IMR-90 (cell line): Measurements from ENCODE around the gene CLIC4. TPM values are rescaled to one million over a fixed set of nuclear protein-coding genes. Genes with fewer than 3 reads are reported as not detected.
A peak's percentile ranks its signal among the peaks of the same experiment; 100 is the strongest.

Experiments
- ATAC-seq: fragments of 200-7000 bp; cut with Tn5 transposase; 2 replicates; pipeline ENCODE4 v1.9.1; 2020; ENCODE audit warnings: low read depth, mild to moderate bottlenecking, moderate library complexity
- BruUV-seq: library from RNA; stranded (reverse); fragments of 400-500 nt; replicated peaks from 2 replicates; lab custom pipeline; 2021; lab: Mats Ljungman, UMichigan
- CTCF ChIA-PET: fragments of 300-600 bp; formaldehyde crosslinking; extraction: SDS; loops from one replicate; lab custom pipeline; 2021; ENCODE audit warnings: antibody characterized with exemption; lab: Yijun Ruan, JAX
- POLR2A ChIA-PET: fragments of 300-600 bp; sonication (Branson Sonifier 250); formaldehyde crosslinking; loops from one replicate; lab custom pipeline; 2022; ENCODE audit warnings: antibody characterized with exemption; ENCODE audit not compliant: unreplicated experiment; lab: Charles Lee
- DNase-seq: peaks from one replicate; pipeline ENCODE4 v3.0.0; 2013
- H2AFZ ChIP-seq: replicated peaks from 2 replicates; pipeline ENCODE3; 2013; ENCODE audit warnings: low read length, mild to moderate bottlenecking; ENCODE audit not compliant: poor library complexity
- H2AK5ac ChIP-seq: 2 replicates; pipeline ENCODE4 v1.6.1; 2013; ENCODE audit warnings: low read depth, low read length, inconsistent platforms
- H2AK9ac ChIP-seq: replicated peaks from 2 replicates; pipeline ENCODE3; 2013; ENCODE audit warnings: mild to moderate bottlenecking, low read depth, low read length, moderate library complexity; ENCODE audit not compliant: poor library complexity
- H2BK120ac ChIP-seq: 2 replicates; pipeline ENCODE4 v1.6.1; 2013; ENCODE audit warnings: low read depth, low read length, inconsistent platforms
- H2BK15ac ChIP-seq: 3 replicates; pipeline ENCODE4 v1.6.1; 2013; ENCODE audit warnings: low read depth, low read length, inconsistent platforms
- H2BK20ac ChIP-seq: 2 replicates; pipeline ENCODE4 v1.6.1; 2013; ENCODE audit warnings: low read depth, mild to moderate bottlenecking, inconsistent platforms, low read length, moderate library complexity
- H2BK5ac ChIP-seq: 2 replicates; pipeline ENCODE4 v1.6.1; 2013; ENCODE audit warnings: mild to moderate bottlenecking, low read depth, low read length, inconsistent platforms; ENCODE audit not compliant: poor library complexity, severe bottlenecking
- H3K14ac ChIP-seq: replicated peaks from 2 replicates; pipeline ENCODE4 v1.6.1; 2013; ENCODE audit warnings: low read depth, low read length, inconsistent platforms
- H3K18ac ChIP-seq: 2 replicates; pipeline ENCODE4 v1.6.1; 2013; ENCODE audit warnings: low read depth, low read length, control low read depth
- H3K23ac ChIP-seq: 2 replicates; pipeline ENCODE4 v1.6.1; 2013; ENCODE audit warnings: low read depth, low read length, inconsistent platforms
- H3K27ac ChIP-seq: 2 replicates; pipeline ENCODE4 v1.5.1; 2013; ENCODE audit warnings: mild to moderate bottlenecking, control low read depth, low read length; ENCODE audit not compliant: insufficient read depth
- H3K27me3 ChIP-seq: 2 replicates; pipeline ENCODE4 v1.6.1; 2013; ENCODE audit warnings: low read length; ENCODE audit not compliant: control insufficient read depth, insufficient read depth
- H3K36me3 ChIP-seq: 2 replicates; pipeline ENCODE4 v1.6.1; 2013; ENCODE audit warnings: low read length, mixed read lengths; ENCODE audit not compliant: control insufficient read depth, insufficient read depth
- H3K4ac ChIP-seq: 2 replicates; pipeline ENCODE4 v1.6.1; 2013; ENCODE audit warnings: low read depth, low read length, inconsistent platforms
- H3K4me1 ChIP-seq: 2 replicates; pipeline ENCODE4 v1.6.1; 2013; ENCODE audit warnings: low read length, mixed read lengths; ENCODE audit not compliant: control insufficient read depth, insufficient read depth
- H3K4me2 ChIP-seq: 2 replicates; pipeline ENCODE4 v1.6.1; 2013; ENCODE audit warnings: low read depth, mild to moderate bottlenecking, control low read depth, low read length, moderate library complexity
- H3K4me3 ChIP-seq: 2 replicates; pipeline ENCODE4 v1.5.1; 2013; ENCODE audit warnings: low read depth, mild to moderate bottlenecking, control low read depth, low read length, moderate library complexity; ENCODE audit not compliant: insufficient read depth
- H3K56ac ChIP-seq: 2 replicates; pipeline ENCODE4 v1.6.1; 2013; ENCODE audit warnings: low read length, inconsistent platforms; ENCODE audit not compliant: insufficient read depth; ENCODE audit errors: extremely low read depth
- H3K79me1 ChIP-seq, 2 experiments: 2 replicates each; pipeline ENCODE4 v1.6.1; 2013; ENCODE audit warnings: low read length in 2 of 2, inconsistent platforms in 1 of 2, low read depth in 1 of 2
- H3K9ac ChIP-seq: 2 replicates; pipeline ENCODE4 v1.6.1; 2013; ENCODE audit warnings: low read depth, low read length, control low read depth
- H3K9me1 ChIP-seq: 2 replicates; pipeline ENCODE4 v1.6.1; 2013; ENCODE audit warnings: low read length, inconsistent platforms; ENCODE audit not compliant: insufficient read depth
- H3K9me3 ChIP-seq: 2 replicates; pipeline ENCODE4 v1.6.1; 2013; ENCODE audit warnings: low read length; ENCODE audit not compliant: control insufficient read depth, insufficient read depth
- H4K20me1 ChIP-seq: 2 replicates; pipeline ENCODE4 v1.6.1; 2013; ENCODE audit warnings: low read length, inconsistent platforms; ENCODE audit not compliant: insufficient read depth
- H4K5ac ChIP-seq: 2 replicates; pipeline ENCODE4 v1.6.1; 2013; ENCODE audit warnings: mild to moderate bottlenecking, low read depth, low read length, control low read depth
- H4K8ac ChIP-seq, 2 experiments: 2 replicates each; pipeline ENCODE4 v1.6.1; 2013; ENCODE audit warnings: low read depth in 2 of 2, low read length in 2 of 2, control low read depth in 1 of 2, inconsistent platforms in 1 of 2
- H4K91ac ChIP-seq: 2 replicates; pipeline ENCODE4 v1.6.1; 2013; ENCODE audit warnings: low read depth, low read length, inconsistent platforms; ENCODE audit not compliant: insufficient read depth
- BHLHE40 ChIP-seq: fragments of 150-350 bp; IDR thresholded peaks from 2 replicates; pipeline ENCODE4 v1.6.1; 2016; ENCODE audit warnings: mild to moderate bottlenecking, low read depth, low read length
- CHD1 ChIP-seq: IDR thresholded peaks from 2 replicates; pipeline ENCODE4 v1.6.1; 2012; ENCODE audit warnings: low read depth, low read length, improper control_type of control experiment
- FOS ChIP-seq: fragments of 150-350 bp; IDR thresholded peaks from 2 replicates; pipeline ENCODE4 v1.6.1; 2016; ENCODE audit warnings: low read depth, low read length
- MAZ ChIP-seq: IDR thresholded peaks from 2 replicates; pipeline ENCODE4 v1.6.1; 2012; ENCODE audit warnings: low read depth, mild to moderate bottlenecking, low read length, improper control_type of control experiment, moderate library complexity, borderline replicate concordance
- NFE2L2 ChIP-seq: fragments of 150-350 bp; IDR thresholded peaks from 2 replicates; pipeline ENCODE4 v1.6.1; 2016; ENCODE audit warnings: low read depth, mild to moderate bottlenecking, low read length
- POLR2A ChIP-seq: IDR thresholded peaks from 2 replicates; pipeline ENCODE4 v1.6.1; 2012; ENCODE audit warnings: mild to moderate bottlenecking, low read depth, low read length
- RAD21 ChIP-seq: IDR thresholded peaks from 2 replicates; pipeline ENCODE4 v1.6.1; 2012; ENCODE audit warnings: low read length, improper control_type of control experiment
- RCOR1 ChIP-seq: IDR thresholded peaks from 2 replicates; pipeline ENCODE4 v1.6.1; 2012; ENCODE audit warnings: mild to moderate bottlenecking, low read length, improper control_type of control experiment; ENCODE audit not compliant: insufficient replicate concordance
- RFX5 ChIP-seq: IDR thresholded peaks from 2 replicates; pipeline ENCODE4 v1.8.0; 2012; ENCODE audit warnings: low read depth, mild to moderate bottlenecking, low read length, moderate library complexity
- SMC3 ChIP-seq: fragments of 150-350 bp; IDR thresholded peaks from 2 replicates; pipeline ENCODE4 v1.6.1; 2016; ENCODE audit warnings: low read depth, mild to moderate bottlenecking, antibody characterized with exemption, low read length, moderate library complexity
- WGBS, 2 experiments: methylation state at CpG; one replicate each; pipeline versions ENCODE4 v1.1.5 to v1.1.7; 2013; ENCODE audit warnings: missing lambda C conversion rate in 2 of 2; ENCODE audit not compliant: insufficient read length in 1 of 2; ENCODE audit errors: extremely low coverage in 2 of 2; 5-methylcytosine and 5-hydroxymethylcytosine counted together
- dilution Hi-C: fragments of 300-500 bp; cut with HindIII; formaldehyde crosslinking; loops from one replicate; pipeline ENCODE4 v1.14.3; 2018; ENCODE audit warnings: low sequenced_read_pairs; ENCODE audit not compliant: unreplicated experiment
- in situ Hi-C: fragments of 300-500 bp; cut with MboI; formaldehyde crosslinking; loops from 3 replicates; pipeline ENCODE4 v1.14.3; 2019; ENCODE audit warnings: low sequenced_read_pairs, inconsistent platforms, mixed read lengths
- intact Hi-C: fragments of 100-400 bp; cut with micrococcal nuclease; formaldehyde crosslinking; loops from 2 replicates; pipeline ENCODE4 v1.10.0; 2022
- polyA plus RNA-seq, 3 experiments: library from polyadenylated mRNA; depleted of rRNA; stranded (reverse); fragments of >200 nt; gene quantifications; 2 replicates each; pipeline ENCODE4 v1.2.3, GENCODE V29; 2012; ENCODE audit warnings: low replicate concordance in 1 of 3
- total RNA-seq: library from RNA; depleted of rRNA; stranded (reverse); fragments of >200 nt; gene quantifications from 2 replicates; pipeline ENCODE4 v1.2.3, GENCODE V29; 2012
- TF ChIP-seq, protein P1 (sequence below): conservative IDR thresholded peaks from 2 replicates; pipeline ENCODE4 v1.5.1; 2012; ENCODE audit warnings: mild to moderate bottlenecking, low read depth, low read length, improper control_type of control experiment
- TF ChIP-seq, protein P2 (sequence below): fragments of 150-350 bp; IDR thresholded peaks from 2 replicates; pipeline ENCODE4 v1.6.1; 2016; ENCODE audit warnings: low read depth, mild to moderate bottlenecking, low read length, moderate library complexity, borderline replicate concordance

CLIC4 gene
- total and polyA plus RNA-seq, 2 of the 4 experiments (the other 2 are of a cell fraction) = 242 to 392 TPM

DNA sequence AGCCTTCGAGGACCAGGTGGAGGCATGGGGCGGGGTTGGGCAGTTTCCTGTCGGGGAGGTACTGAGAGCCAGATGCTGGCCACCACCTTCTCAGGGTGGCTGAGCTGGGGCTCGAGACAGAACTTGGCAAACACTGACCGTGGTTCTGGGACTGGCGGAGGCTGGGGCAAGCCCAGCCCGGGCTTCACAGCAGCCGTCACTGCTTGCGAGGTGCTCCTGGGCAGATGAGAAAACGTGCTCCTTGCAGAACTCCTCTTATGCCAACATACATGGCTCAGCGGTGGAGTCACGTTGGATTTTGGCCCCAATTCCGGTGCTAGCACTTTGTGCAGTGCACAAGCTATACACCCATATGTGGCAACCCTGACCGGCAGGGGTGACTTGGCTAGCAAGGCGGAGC lies 115.6 kb downstream of the CLIC4 start:
- H4K5ac ChIP-seq = no peak overlapping the region
- ChIA-PET POLR2A (no interaction called here), CTCF (no interaction called here)
- H2BK15ac ChIP-seq = no peak overlapping the region
- no peak overlapping the region for H2BK5ac ChIP-seq
- no peak for TF ChIP-seq FOS
- no peak for TF ChIP-seq BHLHE40
- no peak for TF ChIP-seq RFX5
- TF ChIP-seq, protein P1, sequence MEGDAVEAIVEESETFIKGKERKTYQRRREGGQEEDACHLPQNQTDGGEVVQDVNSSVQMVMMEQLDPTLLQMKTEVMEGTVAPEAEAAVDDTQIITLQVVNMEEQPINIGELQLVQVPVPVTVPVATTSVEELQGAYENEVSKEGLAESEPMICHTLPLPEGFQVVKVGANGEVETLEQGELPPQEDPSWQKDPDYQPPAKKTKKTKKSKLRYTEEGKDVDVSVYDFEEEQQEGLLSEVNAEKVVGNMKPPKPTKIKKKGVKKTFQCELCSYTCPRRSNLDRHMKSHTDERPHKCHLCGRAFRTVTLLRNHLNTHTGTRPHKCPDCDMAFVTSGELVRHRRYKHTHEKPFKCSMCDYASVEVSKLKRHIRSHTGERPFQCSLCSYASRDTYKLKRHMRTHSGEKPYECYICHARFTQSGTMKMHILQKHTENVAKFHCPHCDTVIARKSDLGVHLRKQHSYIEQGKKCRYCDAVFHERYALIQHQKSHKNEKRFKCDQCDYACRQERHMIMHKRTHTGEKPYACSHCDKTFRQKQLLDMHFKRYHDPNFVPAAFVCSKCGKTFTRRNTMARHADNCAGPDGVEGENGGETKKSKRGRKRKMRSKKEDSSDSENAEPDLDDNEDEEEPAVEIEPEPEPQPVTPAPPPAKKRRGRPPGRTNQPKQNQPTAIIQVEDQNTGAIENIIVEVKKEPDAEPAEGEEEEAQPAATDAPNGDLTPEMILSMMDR = no peak
- no peak for TF ChIP-seq MAZ
- TF ChIP-seq, protein P2, sequence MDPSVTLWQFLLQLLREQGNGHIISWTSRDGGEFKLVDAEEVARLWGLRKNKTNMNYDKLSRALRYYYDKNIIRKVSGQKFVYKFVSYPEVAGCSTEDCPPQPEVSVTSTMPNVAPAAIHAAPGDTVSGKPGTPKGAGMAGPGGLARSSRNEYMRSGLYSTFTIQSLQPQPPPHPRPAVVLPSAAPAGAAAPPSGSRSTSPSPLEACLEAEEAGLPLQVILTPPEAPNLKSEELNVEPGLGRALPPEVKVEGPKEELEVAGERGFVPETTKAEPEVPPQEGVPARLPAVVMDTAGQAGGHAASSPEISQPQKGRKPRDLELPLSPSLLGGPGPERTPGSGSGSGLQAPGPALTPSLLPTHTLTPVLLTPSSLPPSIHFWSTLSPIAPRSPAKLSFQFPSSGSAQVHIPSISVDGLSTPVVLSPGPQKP = no peak
- TF ChIP-seq SMC3 = no peak
- no peak for TF ChIP-seq RCOR1
- TF ChIP-seq POLR2A = no peak
- TF ChIP-seq RAD21 = no peak
- no peak for TF ChIP-seq NFE2L2
- no peak for TF ChIP-seq CHD1
- peaks cover 23% of the 10 kb centered on the region for H3K27me3 ChIP-seq
- in situ Hi-C loops (no loop called here), intact Hi-C loops (loop anchor here (5.0 kb wide), 1 partner anchor 61 kb away; no protein-coding TSS in a partner anchor), dilution Hi-C loops (no loop called here)
- ATAC-seq = no peak
- H2AK9ac ChIP-seq = no peak overlapping the region
- no peaks in the 10 kb centered on the region for H3K4me1 ChIP-seq
- H3K4ac ChIP-seq = no peak overlapping the region
- H4K8ac ChIP-seq = no peak overlapping the region
- H3K36me3 ChIP-seq = no peaks in the 10 kb centered on the region
- DNase-seq = no peak
- no peak overlapping the region for H3K23ac ChIP-seq
- no peaks in the 10 kb centered on the region for H3K79me1 ChIP-seq
- H2AK5ac ChIP-seq = no peak overlapping the region
- no peak overlapping the region for H3K14ac ChIP-seq
- H3K9ac ChIP-seq = no peak overlapping the region
- no TSS peak for BruUV-seq
- H3K4me2 ChIP-seq = no peak overlapping the region
- no peak overlapping the region for H4K91ac ChIP-seq
- H3K9me3 ChIP-seq = no peaks in the 10 kb centered on the region
- H3K56ac ChIP-seq = no peak overlapping the region
- H2BK20ac ChIP-seq = no peak overlapping the region
- no peak overlapping the region for H3K18ac ChIP-seq
- 74% methylated on average over 11 of the region's 15 CpGs; no CpG with 5 or more reads in 1 of the 2 experiments for WGBS, 2 experiments
- H2BK120ac ChIP-seq = no peak overlapping the region
- H2AFZ ChIP-seq = peak overlapping the region; percentile 38
- H3K4me3 ChIP-seq = no peak overlapping the region
- H3K27ac ChIP-seq = no peak overlapping the region
- H4K20me1 ChIP-seq = no peaks in the 10 kb centered on the region
- H3K9me1 ChIP-seq = no peaks in the 10 kb centered on the region
